Heart left ventricle (tissue), 13 donors: ENCODE data around the gene SPAG17.
A peak's percentile ranks its signal among the peaks of the same experiment; 100 is the strongest.

Experiments
- POLR2A ChIP-seq, 2 donors: fragments of 450-650 bp; IDR thresholded peaks; one replicate each; pipeline ENCODE4 v1.6.1; 2017; ENCODE audit warnings: antibody characterized with exemption in 2 of 2, mild to moderate bottlenecking in 2 of 2, moderate library complexity in 2 of 2
- TF ChIP-seq, protein P1 (sequence below), 12 donors: fragments of 200-600 bp; sonication (generic) in 4 of 12; IDR thresholded peaks; one replicate each; pipeline versions ENCODE4 v1.5.0 to v1.8.0; 2018 to 2022; ENCODE audit warnings: antibody characterized with exemption in 12 of 12, mild to moderate bottlenecking in 5 of 12
- donor health status: ischemic (EF 13 %, LVEDD 7.1; RV severe dilation, severe dysfunction).
- donor health status: DM: no; HTN: yes; CAD: no.
- donor health status: DM: no; HTN: no; CAD: no.
- donor health status: ischemic (EF 25% LVEDD 6.9; RV normal size, moderate dysfunction).
- donor health status: ischemic (EF 25% LVEDD 5.7; RV mildly dilated, moderate dysfunction).
- donor health status: ischemic (EF 35%, LVEDD 5.7; RV mildly dilated, moderate dysfunction).
- donor health status: nonischemic (EF 11% LVEDD 7.7; RV severe dilation, severe dysfunction).
- donor health status: DM: yes; HTN: yes; CAD: no.
- donor health status: PGD.
- donor health status: ischemic (EF 29% LVEDD 5.4; RV normal size, mild dysfunction).
- donor health status: nonischemic (EF 23%, LVEDD 6.1; RV moderate dilation, normal function).

DNA sequence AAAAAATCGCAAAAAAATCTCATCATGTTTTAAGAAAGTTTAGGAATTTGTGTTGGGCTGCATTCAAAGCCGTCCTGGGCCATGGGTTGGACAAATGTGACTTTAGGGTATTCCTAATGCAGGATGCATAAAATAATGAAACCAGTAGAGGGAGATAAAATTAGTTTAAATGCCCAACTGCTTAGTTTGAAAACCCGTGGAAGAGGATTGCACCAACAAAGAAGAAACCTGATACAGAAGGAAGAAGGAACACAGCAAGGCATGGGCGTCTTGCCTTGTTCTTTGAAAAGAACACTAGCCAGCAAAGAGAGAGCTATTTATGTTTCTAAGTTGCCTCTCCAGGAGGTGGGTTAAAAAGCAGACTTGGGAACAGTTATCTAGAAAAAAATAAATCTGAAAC, 217.6 kb downstream of the SPAG17 start:
- TF ChIP-seq, protein P1, sequence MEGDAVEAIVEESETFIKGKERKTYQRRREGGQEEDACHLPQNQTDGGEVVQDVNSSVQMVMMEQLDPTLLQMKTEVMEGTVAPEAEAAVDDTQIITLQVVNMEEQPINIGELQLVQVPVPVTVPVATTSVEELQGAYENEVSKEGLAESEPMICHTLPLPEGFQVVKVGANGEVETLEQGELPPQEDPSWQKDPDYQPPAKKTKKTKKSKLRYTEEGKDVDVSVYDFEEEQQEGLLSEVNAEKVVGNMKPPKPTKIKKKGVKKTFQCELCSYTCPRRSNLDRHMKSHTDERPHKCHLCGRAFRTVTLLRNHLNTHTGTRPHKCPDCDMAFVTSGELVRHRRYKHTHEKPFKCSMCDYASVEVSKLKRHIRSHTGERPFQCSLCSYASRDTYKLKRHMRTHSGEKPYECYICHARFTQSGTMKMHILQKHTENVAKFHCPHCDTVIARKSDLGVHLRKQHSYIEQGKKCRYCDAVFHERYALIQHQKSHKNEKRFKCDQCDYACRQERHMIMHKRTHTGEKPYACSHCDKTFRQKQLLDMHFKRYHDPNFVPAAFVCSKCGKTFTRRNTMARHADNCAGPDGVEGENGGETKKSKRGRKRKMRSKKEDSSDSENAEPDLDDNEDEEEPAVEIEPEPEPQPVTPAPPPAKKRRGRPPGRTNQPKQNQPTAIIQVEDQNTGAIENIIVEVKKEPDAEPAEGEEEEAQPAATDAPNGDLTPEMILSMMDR (IDR thresholded peaks at IDR 0.05): peak in 2 of 12 donors; percentile 7 to 14
- TF ChIP-seq POLR2A (IDR thresholded peaks at IDR 0.05): no peak
